ENCODE measurements around the gene GPATCH1.

GRCh38 chr19:33063753-33064457 is 17.1 kb upstream of the GPATCH1 start:
- no peak for TF ChIP-seq ZKSCAN1 (IDR thresholded peaks at IDR 0.05; ENCODE audit: low read depth, low read length)
- TF ChIP-seq ZNF3 (CRISPR knock-in tag; IDR thresholded peaks at IDR 0.05), result no peak
- no peak for TF ChIP-seq NR2F6 (CRISPR knock-in tag; IDR thresholded peaks at IDR 0.05)
- no peak for TF ChIP-seq KAT7 (CRISPR knock-in tag; IDR thresholded peaks at IDR 0.05; ENCODE audit: borderline replicate concordance)
- no peak for TF ChIP-seq REST (IDR thresholded peaks at IDR 0.05; ENCODE audit: borderline replicate concordance)
- no peak for TF ChIP-seq REST (CRISPR knock-in tag; IDR thresholded peaks at IDR 0.05; ENCODE audit: low read depth)
- TF ChIP-seq ZNF583 (CRISPR knock-in tag; IDR thresholded peaks at IDR 0.05), result no peak
- TF ChIP-seq ZNF445 (CRISPR knock-in tag; IDR thresholded peaks at IDR 0.05; ENCODE audit: low read depth), result no peak
- no peak for TF ChIP-seq BHLHE40 (IDR thresholded peaks at IDR 0.05; ENCODE audit: low read length)
- no peak for TF ChIP-seq POLR2G (IDR thresholded peaks at IDR 0.05; ENCODE audit: low read depth, low read length)
- TF ChIP-seq EP300 (IDR thresholded peaks at IDR 0.05; ENCODE audit: low read length), result no peak

Data from K562 (cell line).